Measurements from ENCODE around the gene CACNB4. TPM values are rescaled to one million over a fixed set of nuclear protein-coding genes. Genes with fewer than 3 reads are reported as not detected.

Gene CACNB4
- total and polyA plus RNA-seq, 9 of the 15 experiments (the other 6 are each of a cell fraction or from before 2014, with no cell fraction given): 0.01 to 0.20 (median 0.04) TPM; not detected in 1

- TF ChIP-seq U2AF1 (optimal IDR thresholded peaks at IDR 0.05; ENCODE audit: low read depth, low read length) (no peak), YBX1 (IDR thresholded peaks at IDR 0.05) (no peak), ZBTB12 (CRISPR knock-in tag; IDR thresholded peaks at IDR 0.05) (no peak)
Observed at GRCh38 chr2:151837926-151838325, 260.9 kb downstream of the CACNB4 start (continued).

- Histone ChIP-seq H3K9me3 (replicated peaks; ENCODE audit: control insufficient read depth, insufficient read depth, low read depth, low read length) (no peaks in the 10 kb centered on the region), H2AFZ (ENCODE audit: low read depth, low read length) (no peak overlapping the region), H3K9me1 (ENCODE audit: control insufficient read depth, insufficient read depth, low read length) (no peaks in the 10 kb centered on the region), H3K9ac (ENCODE audit: insufficient read depth in 1 of 2, low read depth in 2 of 2, low read length in 2 of 2) (no peak overlapping the region), H3K4me1 (replicated peaks in 1 of 2; ENCODE audit: control insufficient read depth in 2 of 2, insufficient read depth in 2 of 2, low read length in 2 of 2) (peaks cover 0 to 4% of the 10 kb centered on the region in 2 experiments; a peak in 1 of 5 replicates), H3K4me3 (no peak overlapping the region), H4K20me1 (replicated peaks; ENCODE audit: control insufficient read depth, insufficient read depth, low read length) (no peaks in the 10 kb centered on the region), H3K79me2 (ENCODE audit: control insufficient read depth, insufficient read depth, low read length) (no peaks in the 10 kb centered on the region), H3K27me3 (ENCODE audit: control insufficient read depth in 2 of 2, insufficient read depth in 2 of 2, low read length in 2 of 2) (no peaks in the 10 kb centered on the region), H3K27ac (ENCODE audit: extremely low read depth, low read depth, low read length) (no peak overlapping the region), H3K4me2 (ENCODE audit: insufficient read depth, low read length) (no peak overlapping the region), H3K36me3 (ENCODE audit: control insufficient read depth, insufficient read depth, low read length) (no peaks in the 10 kb centered on the region)
- ATAC-seq (no peak), FAIRE-seq (no peak), DNase-seq (ENCODE audit: extremely low read depth in 1 of 4, low spot score in 3 of 4) (no peak)
- ChIA-PET CTCF (ENCODE audit: low intra/inter-chr PET ratio) (no interaction called here), POLR2A (interaction anchor here (0.8 kb wide), 1 partner anchor 34 kb away, joined by 3 read pairs; no protein-coding TSS in a partner anchor)
- in situ Hi-C loops (cut with MboI): no loop called here
- WGBS (ENCODE audit: insufficient coverage, low coverage, missing lambda C conversion rate): 61% methylated on average over 3 of the region's 3 CpGs
- no TSS peak for BruUV-seq (replicated peaks)
- intact Hi-C loops (cut with micrococcal nuclease): no loop called here
- TF ChIP-seq SMARCE1 (IDR thresholded peaks at IDR 0.05) (no peak), HMBOX1 (IDR thresholded peaks at IDR 0.05) (no peak), ILF3 (IDR thresholded peaks at IDR 0.05; ENCODE audit: borderline replicate concordance) (no peak), ETS1 (conservative IDR thresholded peaks at IDR 0.05; ENCODE audit: control insufficient read depth, low read depth, low read length) (no peak), NFE2L1 (tag; IDR thresholded peaks at IDR 0.05; ENCODE audit: borderline replicate concordance, low read depth) (no peak), FOXP1 (CRISPR knock-in tag; IDR thresholded peaks at IDR 0.05) (no peak), PHF21A (IDR thresholded peaks at IDR 0.05; ENCODE audit: borderline replicate concordance, low read depth) (no peak), HLTF (IDR thresholded peaks at IDR 0.05) (no peak), ELF1 (tag; IDR thresholded peaks at IDR 0.05) (no peak), CBX5 (IDR thresholded peaks at IDR 0.05; ENCODE audit: borderline replicate concordance, low read depth) (no peak), PURB (CRISPR knock-in tag; IDR thresholded peaks at IDR 0.05; ENCODE audit: low read depth) (no peak), SREBF2 (CRISPR knock-in tag; IDR thresholded peaks at IDR 0.05) (no peak), ZNF174 (CRISPR knock-in tag; IDR thresholded peaks at IDR 0.05) (no peak)
Observed at GRCh38 chr2:151833984-151834383, 264.9 kb downstream of the CACNB4 start.

Data from K562 (cell line).